CD4-positive, alpha-beta T cell (primary cell): ENCODE measurements around the gene THOC5. TPM values are rescaled to one million over a fixed set of nuclear protein-coding genes. Genes with fewer than 3 reads are reported as not detected.

Experiments
- ATAC-seq: fragments of 200-7000 bp; cut with Tn5 transposase; one replicate; pipeline ENCODE4 v1.10.0; 2022; ENCODE audit warnings: mild to moderate bottlenecking; ENCODE audit not compliant: poor library complexity
- CTCF ChIA-PET: fragments of 350-600 bp; sonication (Branson Sonifier 250); formaldehyde crosslinking; loops from one replicate; lab custom pipeline; 2021; ENCODE audit warnings: antibody characterized with exemption, inconsistent platforms; lab: Charles Lee
- POLR2A ChIA-PET: fragments of 350-600 bp; sonication (Branson Sonifier 250); formaldehyde crosslinking; loops from one replicate; lab custom pipeline; 2021; ENCODE audit warnings: antibody characterized with exemption, inconsistent platforms; lab: Charles Lee
- DNase-seq, 14 experiments: peaks; one replicate each; pipeline ENCODE4 v3.0.0-alpha.2; 2013 to 2020; ENCODE audit warnings: mixed read lengths in 2 of 14
- H3K27ac ChIP-seq, 2 donors: one replicate each; pipeline versions ENCODE4 v1.5.1 to v1.7.0; 2013; ENCODE audit warnings: low read length in 2 of 2, low read depth in 1 of 2, mild to moderate bottlenecking in 1 of 2
- H3K27me3 ChIP-seq, 2 experiments: 1 replicate in 1 of 2; 2 replicates in 1 of 2; pipeline versions ENCODE4 v1.6.1 to v1.7.0; 2013; ENCODE audit warnings: low read length in 2 of 2, control low read depth in 1 of 2, mild to moderate bottlenecking in 1 of 2, moderate library complexity in 1 of 2; ENCODE audit not compliant: insufficient read depth in 2 of 2, control insufficient read depth in 1 of 2
- H3K36me3 ChIP-seq: one replicate; pipeline ENCODE4 v1.6.1; 2013; ENCODE audit warnings: low read length, control low read depth; ENCODE audit not compliant: insufficient read depth
- H3K4me1 ChIP-seq: one replicate; pipeline ENCODE4 v1.6.1; 2013; ENCODE audit warnings: low read length, control low read depth; ENCODE audit not compliant: insufficient read depth
- H3K4me3 ChIP-seq: one replicate; pipeline ENCODE4 v1.5.1; 2013; ENCODE audit warnings: mild to moderate bottlenecking, low read length, moderate library complexity
- H3K9me3 ChIP-seq, 2 experiments: 1 replicate in 1 of 2; 2 replicates in 1 of 2; pipeline versions ENCODE4 v1.6.1 to v1.7.0; 2013; ENCODE audit warnings: low read length in 2 of 2, mild to moderate bottlenecking in 2 of 2, control low read depth in 1 of 2, moderate library complexity in 1 of 2; ENCODE audit not compliant: control insufficient read depth in 1 of 2, insufficient read depth in 1 of 2
- H3K27ac Mint-ChIP-seq: one replicate; pipeline ENCODE4 v1.8.0; 2020; ENCODE audit warnings: mixed read lengths
- H3K27me3 Mint-ChIP-seq: one replicate; pipeline ENCODE4 v1.8.0; 2021; ENCODE audit warnings: mixed read lengths
- H3K36me3 Mint-ChIP-seq: one replicate; pipeline ENCODE4 v1.8.0; 2021; ENCODE audit warnings: low read depth, mixed read lengths
- H3K4me1 Mint-ChIP-seq: one replicate; pipeline ENCODE4 v1.8.0; 2021; ENCODE audit warnings: low read depth, mixed read lengths
- H3K4me3 Mint-ChIP-seq: one replicate; pipeline ENCODE4 v1.8.0; 2020; ENCODE audit warnings: mild to moderate bottlenecking, mixed read lengths
- H3K9me3 Mint-ChIP-seq: one replicate; pipeline ENCODE4 v1.8.0; 2020; ENCODE audit warnings: mixed read lengths
- intact Hi-C, 2 experiments: fragments of 100-400 bp; cut with DNase I in 1 of 2; cut with micrococcal nuclease in 1 of 2; formaldehyde crosslinking; loops; one replicate each; pipeline versions ENCODE4 v1.15.1 to v1.9.0; 2023 to 2025; cut with DNase I, micrococcal nuclease
- total RNA-seq, 174 experiments: library from RNA in 2 of 174; stranded (reverse) in 2 of 174; gene quantifications; one replicate each; pipeline ENCODE4 v1.2.3 and lab custom pipeline; 2021 to 2026
- TF ChIP-seq, protein P1 (sequence below): fragments of 200-600 bp; IDR thresholded peaks from one replicate; pipeline ENCODE4 v1.8.0; 2022; ENCODE audit warnings: antibody characterized with exemption, mild to moderate bottlenecking

The THOC5 gene
- total RNA-seq, 2 experiments from 2014 or later = 27.1 to 32.9 TPM

- no peak for DNase-seq
- no peak overlapping the region for H3K4me3 ChIP-seq
- H3K27me3 Mint-ChIP-seq = no peaks in the 10 kb centered on the region
- peaks cover 93% of the 10 kb centered on the region for H3K36me3 Mint-ChIP-seq
- no peak for ATAC-seq
- no peaks in the 10 kb centered on the region for H3K27me3 ChIP-seq
- POLR2A ChIA-PET = no interaction called here
- peaks cover 90% of the 10 kb centered on the region for H3K36me3 ChIP-seq
- no peaks in the 10 kb centered on the region for H3K9me3 Mint-ChIP-seq
- no peak overlapping the region for H3K27ac ChIP-seq
- intact Hi-C loops = loop anchor here in 1 of 2 experiments (5.0 kb wide), 1 partner anchor 124 kb away; no protein-coding TSS in a partner anchor
- H3K4me3 Mint-ChIP-seq = no peak overlapping the region
- H3K4me1 ChIP-seq = no peaks in the 10 kb centered on the region
- H3K4me1 Mint-ChIP-seq = no peaks in the 10 kb centered on the region
- H3K27ac Mint-ChIP-seq = no peak overlapping the region
- CTCF ChIA-PET = no interaction called here
- TF ChIP-seq, protein P1, sequence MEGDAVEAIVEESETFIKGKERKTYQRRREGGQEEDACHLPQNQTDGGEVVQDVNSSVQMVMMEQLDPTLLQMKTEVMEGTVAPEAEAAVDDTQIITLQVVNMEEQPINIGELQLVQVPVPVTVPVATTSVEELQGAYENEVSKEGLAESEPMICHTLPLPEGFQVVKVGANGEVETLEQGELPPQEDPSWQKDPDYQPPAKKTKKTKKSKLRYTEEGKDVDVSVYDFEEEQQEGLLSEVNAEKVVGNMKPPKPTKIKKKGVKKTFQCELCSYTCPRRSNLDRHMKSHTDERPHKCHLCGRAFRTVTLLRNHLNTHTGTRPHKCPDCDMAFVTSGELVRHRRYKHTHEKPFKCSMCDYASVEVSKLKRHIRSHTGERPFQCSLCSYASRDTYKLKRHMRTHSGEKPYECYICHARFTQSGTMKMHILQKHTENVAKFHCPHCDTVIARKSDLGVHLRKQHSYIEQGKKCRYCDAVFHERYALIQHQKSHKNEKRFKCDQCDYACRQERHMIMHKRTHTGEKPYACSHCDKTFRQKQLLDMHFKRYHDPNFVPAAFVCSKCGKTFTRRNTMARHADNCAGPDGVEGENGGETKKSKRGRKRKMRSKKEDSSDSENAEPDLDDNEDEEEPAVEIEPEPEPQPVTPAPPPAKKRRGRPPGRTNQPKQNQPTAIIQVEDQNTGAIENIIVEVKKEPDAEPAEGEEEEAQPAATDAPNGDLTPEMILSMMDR = no peak
- no peaks in the 10 kb centered on the region for H3K9me3 ChIP-seq
These were observed 32.7 kb downstream of the THOC5 start for GRCh38 chr22:29520851-29521250.

- Mint-ChIP-seq H3K27me3 (no peaks in the 10 kb centered on the region), H3K4me1 (no peaks in the 10 kb centered on the region), H3K36me3 (peaks cover 93% of the 10 kb centered on the region), H3K27ac (no peak overlapping the region), H3K9me3 (no peaks in the 10 kb centered on the region), H3K4me3 (no peak overlapping the region)
- ChIA-PET CTCF (no interaction called here), POLR2A (no interaction called here)
- H3K27ac ChIP-seq = no peak overlapping the region
- H3K9me3 ChIP-seq = no peaks in the 10 kb centered on the region
- no peaks in the 10 kb centered on the region for H3K4me1 ChIP-seq
- intact Hi-C loops = loop anchor here in 1 of 2 experiments (5.0 kb wide), 1 partner anchor 123 kb away; no protein-coding TSS in a partner anchor
- peaks cover 89% of the 10 kb centered on the region for H3K36me3 ChIP-seq
- DNase-seq = no peak
- ATAC-seq = no peak
- H3K4me3 ChIP-seq = no peak overlapping the region
- TF ChIP-seq, protein P1 = no peak
- no peaks in the 10 kb centered on the region for H3K27me3 ChIP-seq
These were observed 33.6 kb downstream of the THOC5 start for GRCh38 chr22:29519996-29520395.

- H3K27me3 Mint-ChIP-seq = no peaks in the 10 kb centered on the region
- H3K36me3 Mint-ChIP-seq = peaks cover 83% of the 10 kb centered on the region
- Histone ChIP-seq H3K4me1 (no peaks in the 10 kb centered on the region), H3K27ac (no peak overlapping the region), H3K9me3 (no peaks in the 10 kb centered on the region), H3K27me3 (no peaks in the 10 kb centered on the region), H3K36me3 (peaks cover 80% of the 10 kb centered on the region), H3K4me3 (no peak overlapping the region)
- ChIA-PET POLR2A (no interaction called here), CTCF (no interaction called here)
- ATAC-seq (no peak), DNase-seq (no peak)
- intact Hi-C loops = no loop called here
- no peaks in the 10 kb centered on the region for H3K4me1 Mint-ChIP-seq
- no peaks in the 10 kb centered on the region for H3K9me3 Mint-ChIP-seq
- TF ChIP-seq, protein P1 = no peak
- no peak overlapping the region for H3K4me3 Mint-ChIP-seq
- H3K27ac Mint-ChIP-seq = no peak overlapping the region
These were observed 35.1 kb downstream of the THOC5 start for GRCh38 chr22:29518427-29518826.
